ENCODE results near the gene HES5. TPM values are rescaled to one million over a fixed set of nuclear protein-coding genes. Genes with fewer than 3 reads are reported as not detected.

Gene HES5
- total RNA-seq, 2 donors from 2014 or later: 0.27 to 2.7 TPM

- TF ChIP-seq, protein P1, sequence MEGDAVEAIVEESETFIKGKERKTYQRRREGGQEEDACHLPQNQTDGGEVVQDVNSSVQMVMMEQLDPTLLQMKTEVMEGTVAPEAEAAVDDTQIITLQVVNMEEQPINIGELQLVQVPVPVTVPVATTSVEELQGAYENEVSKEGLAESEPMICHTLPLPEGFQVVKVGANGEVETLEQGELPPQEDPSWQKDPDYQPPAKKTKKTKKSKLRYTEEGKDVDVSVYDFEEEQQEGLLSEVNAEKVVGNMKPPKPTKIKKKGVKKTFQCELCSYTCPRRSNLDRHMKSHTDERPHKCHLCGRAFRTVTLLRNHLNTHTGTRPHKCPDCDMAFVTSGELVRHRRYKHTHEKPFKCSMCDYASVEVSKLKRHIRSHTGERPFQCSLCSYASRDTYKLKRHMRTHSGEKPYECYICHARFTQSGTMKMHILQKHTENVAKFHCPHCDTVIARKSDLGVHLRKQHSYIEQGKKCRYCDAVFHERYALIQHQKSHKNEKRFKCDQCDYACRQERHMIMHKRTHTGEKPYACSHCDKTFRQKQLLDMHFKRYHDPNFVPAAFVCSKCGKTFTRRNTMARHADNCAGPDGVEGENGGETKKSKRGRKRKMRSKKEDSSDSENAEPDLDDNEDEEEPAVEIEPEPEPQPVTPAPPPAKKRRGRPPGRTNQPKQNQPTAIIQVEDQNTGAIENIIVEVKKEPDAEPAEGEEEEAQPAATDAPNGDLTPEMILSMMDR (IDR thresholded peaks at IDR 0.05): no peak
- H3K4me1 ChIP-seq (ENCODE audit: control insufficient read depth in 1 of 2, low read depth in 2 of 2): no peaks in the 10 kb centered on the region
- DNase-seq (ENCODE audit: low spot score) (no peak), ATAC-seq (ENCODE audit: insufficient number of reproducible peaks, low FRiP score, low read depth) (no peak)
- H3K4me3 ChIP-seq: no peak overlapping the region
- H3K27me3 ChIP-seq (replicated peaks; ENCODE audit: insufficient read depth): no peaks in the 10 kb centered on the region
- no peaks in the 10 kb centered on the region for H3K36me3 ChIP-seq
- no peak overlapping the region for H3K27ac ChIP-seq
- no peaks in the 10 kb centered on the region for H3K9me3 ChIP-seq
Observed at GRCh38 chr1:2567083-2567679, 37.1 kb upstream of the HES5 start.

- H3K9me3 ChIP-seq: no peaks in the 10 kb centered on the region
- TF ChIP-seq, protein P1 (IDR thresholded peaks at IDR 0.05): no peak
- no peaks in the 10 kb centered on the region for H3K27me3 ChIP-seq (replicated peaks; ENCODE audit: insufficient read depth)
- ATAC-seq (ENCODE audit: insufficient number of reproducible peaks, low FRiP score, low read depth) (no peak), DNase-seq (ENCODE audit: low spot score) (no peak)
- no peak overlapping the region for H3K27ac ChIP-seq
- H3K4me1 ChIP-seq (ENCODE audit: control insufficient read depth in 1 of 2, low read depth in 2 of 2): no peaks in the 10 kb centered on the region
- H3K36me3 ChIP-seq: no peaks in the 10 kb centered on the region
- no peak overlapping the region for H3K4me3 ChIP-seq
Observed at GRCh38 chr1:2566101-2567045, 36.3 kb upstream of the HES5 start.

GRCh38 chr1:2564815-2565374, 34.8 kb upstream of the HES5 start:
- no peaks in the 10 kb centered on the region for H3K27me3 ChIP-seq (replicated peaks; ENCODE audit: insufficient read depth)
- H3K9me3 ChIP-seq: no peaks in the 10 kb centered on the region
- H3K27ac ChIP-seq: no peak overlapping the region
- TF ChIP-seq, protein P1 (IDR thresholded peaks at IDR 0.05): no peak
- no peak overlapping the region for H3K4me3 ChIP-seq
- H3K36me3 ChIP-seq: no peaks in the 10 kb centered on the region
- no peak for ATAC-seq (ENCODE audit: insufficient number of reproducible peaks, low FRiP score, low read depth)
- no peaks in the 10 kb centered on the region for H3K4me1 ChIP-seq (ENCODE audit: control insufficient read depth in 1 of 2, low read depth in 2 of 2)
- DNase-seq (ENCODE audit: low spot score): no peak

- Histone ChIP-seq H3K36me3 (no peaks in the 10 kb centered on the region), H3K4me3 (no peak overlapping the region), H3K4me1 (ENCODE audit: control insufficient read depth in 1 of 2, low read depth in 2 of 2) (no peaks in the 10 kb centered on the region), H3K9me3 (no peaks in the 10 kb centered on the region), H3K27ac (no peak overlapping the region), H3K27me3 (replicated peaks; ENCODE audit: insufficient read depth) (no peaks in the 10 kb centered on the region)
- ATAC-seq (ENCODE audit: insufficient number of reproducible peaks, low FRiP score, low read depth) (no peak), DNase-seq (ENCODE audit: low spot score) (no peak)
- TF ChIP-seq, protein P1 (IDR thresholded peaks at IDR 0.05): no peak
Observed at GRCh38 chr1:2564006-2564814, 34.1 kb upstream of the HES5 start.

Measured in thoracic aorta (tissue), 2 donors.